Measurements from ENCODE around the gene TNFRSF12A.

Gene TNFRSF12A

GRCh38 chr16:3025032-3026002 lies 5.1 kb downstream of the TNFRSF12A start:
- Histone ChIP-seq H4K20me1 (peaks cover 80% of the 10 kb centered on the region), H3K27ac (no peak overlapping the region), H3K4me2 (peak overlapping the region; percentile 99), H3K36me3 (peaks cover 23% of the 10 kb centered on the region), H3K4me3 (no peak overlapping the region), H3K27me3 (peaks cover 37% of the 10 kb centered on the region), H3K4me1 (peaks cover 79% of the 10 kb centered on the region), H3K9me3 (no peaks in the 10 kb centered on the region), H3K9ac (no peak overlapping the region)
- TF ChIP-seq Cebpa-rat (IDR thresholded peaks at IDR 0.05), result no peak

- Histone ChIP-seq H3K9ac (no peak overlapping the region), H3K27me3 (peaks cover 37% of the 10 kb centered on the region), H3K27ac (no peak overlapping the region), H3K4me3 (no peak overlapping the region), H3K4me1 (peaks cover 72% of the 10 kb centered on the region), H3K4me2 (no peak overlapping the region), H4K20me1 (peaks cover 87% of the 10 kb centered on the region), H3K36me3 (peaks cover 23% of the 10 kb centered on the region), H3K9me3 (no peaks in the 10 kb centered on the region)
- no peak for TF ChIP-seq Cebpa-rat (IDR thresholded peaks at IDR 0.05)
These were observed 5.8 kb downstream of the TNFRSF12A start for GRCh38 chr16:3026003-3026378.

GRCh38 chr16:3026609-3027488 lies 6.7 kb downstream of the TNFRSF12A start:
- Histone ChIP-seq H3K4me2 (peak overlapping the region; percentile 87), H3K4me3 (no peak overlapping the region), H4K20me1 (peaks cover 85% of the 10 kb centered on the region), H3K4me1 (peaks cover 64% of the 10 kb centered on the region), H3K9ac (no peak overlapping the region), H3K27me3 (peaks cover 37% of the 10 kb centered on the region), H3K9me3 (no peaks in the 10 kb centered on the region), H3K27ac (no peak overlapping the region), H3K36me3 (peaks cover 23% of the 10 kb centered on the region)
- TF ChIP-seq Cebpa-rat (IDR thresholded peaks at IDR 0.05), result no peak

GRCh38 chr16:3027489-3027795 lies 7.3 kb downstream of the TNFRSF12A start:
- peak overlapping the region; percentile 87 for H3K4me2 ChIP-seq
- H3K27me3 ChIP-seq, result peaks cover 43% of the 10 kb centered on the region
- H4K20me1 ChIP-seq, result peaks cover 85% of the 10 kb centered on the region
- no peak overlapping the region for H3K27ac ChIP-seq
- TF ChIP-seq Cebpa-rat (IDR thresholded peaks at IDR 0.05), result no peak
- peaks cover 58% of the 10 kb centered on the region for H3K4me1 ChIP-seq
- H3K9me3 ChIP-seq, result no peaks in the 10 kb centered on the region
- peaks cover 23% of the 10 kb centered on the region for H3K36me3 ChIP-seq
- no peak overlapping the region for H3K9ac ChIP-seq
- H3K4me3 ChIP-seq, result no peak overlapping the region

- peaks cover 50% of the 10 kb centered on the region for H3K27me3 ChIP-seq
- no peaks in the 10 kb centered on the region for H3K9me3 ChIP-seq
- H3K4me1 ChIP-seq, result peaks cover 51% of the 10 kb centered on the region
- H3K4me3 ChIP-seq, result 0 out of 2 replicates have a peak overlapping the region, but pooled peaks have one; percentile 25
- peak overlapping the region; percentile 87 for H3K4me2 ChIP-seq
- H3K27ac ChIP-seq, result peak overlapping the region; percentile 12; the same call in 1 of the 2 replicates
- peaks cover 81% of the 10 kb centered on the region for H4K20me1 ChIP-seq
- H3K9ac ChIP-seq, result no peak overlapping the region
- TF ChIP-seq Cebpa-rat (IDR thresholded peaks at IDR 0.05), result no peak
- H3K36me3 ChIP-seq, result peaks cover 23% of the 10 kb centered on the region
These were observed 8.0 kb downstream of the TNFRSF12A start for GRCh38 chr16:3027983-3028715.

GRCh38 chr16:3028716-3029319 lies 8.7 kb downstream of the TNFRSF12A start:
- Histone ChIP-seq H3K36me3 (peaks cover 23% of the 10 kb centered on the region), H3K4me3 (0 out of 2 replicates have a peak overlapping the region, but pooled peaks have one; percentile 25), H3K4me2 (peak overlapping the region; percentile 69), H3K27me3 (peaks cover 56% of the 10 kb centered on the region), H3K4me1 (peaks cover 45% of the 10 kb centered on the region), H3K27ac (no peak overlapping the region), H3K9ac (no peak overlapping the region), H4K20me1 (peaks cover 80% of the 10 kb centered on the region), H3K9me3 (no peaks in the 10 kb centered on the region)
- no peak for TF ChIP-seq Cebpa-rat (IDR thresholded peaks at IDR 0.05)

GRCh38 chr16:3029491-3030221 lies 9.5 kb downstream of the TNFRSF12A start:
- H4K20me1 ChIP-seq, result peaks cover 82% of the 10 kb centered on the region
- H3K27ac ChIP-seq, result no peak overlapping the region
- no peak overlapping the region for H3K9ac ChIP-seq
- peak overlapping the region; percentile 47; the same call in 1 of the 2 replicates for H3K4me3 ChIP-seq
- H3K4me2 ChIP-seq, result peak overlapping the region; percentile 52
- no peaks in the 10 kb centered on the region for H3K9me3 ChIP-seq
- no peak for TF ChIP-seq Cebpa-rat (IDR thresholded peaks at IDR 0.05)
- peaks cover 41% of the 10 kb centered on the region for H3K4me1 ChIP-seq
- peaks cover 23% of the 10 kb centered on the region for H3K36me3 ChIP-seq
- peaks cover 65% of the 10 kb centered on the region for H3K27me3 ChIP-seq
